Vagina (tissue), 2 donors: Measurements from ENCODE around the gene SETD1A.

Experiments
- CTCF ChIP-seq, 3 experiments: fragments of 450-650 bp in 2 of 3; fragments of 200-600 bp in 1 of 3; sonication (generic) in 1 of 3; IDR thresholded peaks; one replicate each; pipeline ENCODE4 v1.5.1; 2017 to 2019; ENCODE audit warnings: antibody characterized with exemption in 3 of 3, mild to moderate bottlenecking in 2 of 3, moderate library complexity in 2 of 3
- POLR2A ChIP-seq, 2 donors: fragments of 450-650 bp; IDR thresholded peaks; one replicate each; pipeline ENCODE4 v1.6.1; 2017; ENCODE audit warnings: antibody characterized with exemption in 2 of 2, mild to moderate bottlenecking in 2 of 2, moderate library complexity in 2 of 2
- POLR2AphosphoS5 ChIP-seq, 2 donors: sonication (generic); formaldehyde crosslinking; IDR thresholded peaks; one replicate each; pipeline ENCODE4 v1.9.0; 2017; ENCODE audit warnings: antibody characterized with exemption in 2 of 2, mild to moderate bottlenecking in 2 of 2, low read depth in 1 of 2; ENCODE audit not compliant: insufficient read depth in 1 of 2

- TF ChIP-seq CTCF (IDR thresholded peaks at IDR 0.05) (no peak), POLR2A (IDR thresholded peaks at IDR 0.05) (no peak), POLR2AphosphoS5 (IDR thresholded peaks at IDR 0.05; ENCODE audit: insufficient read depth in 1 of 2, low read depth in 1 of 2) (no peak)
Measured at GRCh38 chr16:30963925-30964511, 6.5 kb downstream of the SETD1A start.
